ENCODE measurements around the gene FBXO31.
A peak's percentile ranks its signal among the peaks of the same experiment; 100 is the strongest.

FBXO31 gene

GRCh38 chr16:87417528-87417910 is 33.9 kb upstream of the FBXO31 start:
- Histone ChIP-seq H3K27me3 (replicated peaks in 2 of 5; ENCODE audit: control insufficient read depth in 4 of 5, insufficient read depth in 5 of 5, low read length in 4 of 5) (no peaks in the 10 kb centered on the region), H3K27ac (ENCODE audit: insufficient read depth in 1 of 2, low read depth in 1 of 2, low read length in 2 of 2, poor library complexity in 1 of 2, severe bottlenecking in 2 of 2) (no peak overlapping the region), H3K36me3 (ENCODE audit: control insufficient read depth in 4 of 4, insufficient read depth in 4 of 4, low read length in 3 of 4) (peaks cover 4 to 61% (median 36%) of the 10 kb centered on the region in 4 experiments), H3K4me1 (ENCODE audit: control extremely low read depth in 1 of 4, control insufficient read depth in 4 of 4, insufficient read depth in 4 of 4, low read length in 3 of 4) (no peaks in the 10 kb centered on the region), H3K4me3 (ENCODE audit: control insufficient read depth in 1 of 7, extremely low read depth in 1 of 7, insufficient read depth in 4 of 7, low read depth in 2 of 7, low read length in 6 of 7) (no peak overlapping the region), H3K9me3 (ENCODE audit: control extremely low read depth in 1 of 5, control insufficient read depth in 4 of 5, insufficient read depth in 2 of 5, low read depth in 1 of 5, low read length in 4 of 5) (no peaks in the 10 kb centered on the region)
- 96% methylated on average over 3 of the region's 13 CpGs for WGBS (ENCODE audit: insufficient coverage)
- DNase-seq, result no peak
- POLR2A ChIA-PET, result no interaction called here
- CTCF ChIA-PET, result interaction anchor here (1.1 to 2.1 kb wide), 8 partner anchors 9 to 219 kb away, joined by 3 to 18 read pairs (median 4); no protein-coding TSS in a partner anchor

GRCh38 chr16:87416826-87417527 is 33.4 kb upstream of the FBXO31 start:
- peaks cover 2 to 63% (median 38%) of the 10 kb centered on the region in 4 experiments for H3K36me3 ChIP-seq (ENCODE audit: control insufficient read depth in 4 of 4, insufficient read depth in 4 of 4, low read length in 3 of 4)
- H3K4me1 ChIP-seq (ENCODE audit: control extremely low read depth in 1 of 4, control insufficient read depth in 4 of 4, insufficient read depth in 4 of 4, low read length in 3 of 4), result no peaks in the 10 kb centered on the region
- H3K27me3 ChIP-seq (replicated peaks in 2 of 5; ENCODE audit: control insufficient read depth in 4 of 5, insufficient read depth in 5 of 5, low read length in 4 of 5), result no peaks in the 10 kb centered on the region
- ChIA-PET CTCF (interaction anchor here (0.6 to 2.1 kb wide), 13 partner anchors 9 to 256 kb away, joined by 3 to 18 read pairs (median 3); no protein-coding TSS in a partner anchor), POLR2A (interaction anchor here (0.6 to 1.0 kb wide), 2 partner anchors 48 to 57 kb away, joined by 4 to 6 read pairs; no protein-coding TSS in a partner anchor)
- peak; percentile 43 to 75 (median 66) for DNase-seq
- 94% methylated on average over 20 of the region's 23 CpGs for WGBS (ENCODE audit: insufficient coverage)
- no peak overlapping the region for H3K27ac ChIP-seq (ENCODE audit: insufficient read depth in 1 of 2, low read depth in 1 of 2, low read length in 2 of 2, poor library complexity in 1 of 2, severe bottlenecking in 2 of 2)
- H3K4me3 ChIP-seq (ENCODE audit: control insufficient read depth in 1 of 7, extremely low read depth in 1 of 7, insufficient read depth in 4 of 7, low read depth in 2 of 7, low read length in 6 of 7), result no peak overlapping the region
- no peaks in the 10 kb centered on the region for H3K9me3 ChIP-seq (ENCODE audit: control extremely low read depth in 1 of 5, control insufficient read depth in 4 of 5, insufficient read depth in 2 of 5, low read depth in 1 of 5, low read length in 4 of 5)

- ChIA-PET POLR2A (no interaction called here), CTCF (interaction anchor here (0.7 to 1.3 kb wide), 5 partner anchors 9 to 222 kb away, joined by 3 read pairs; no protein-coding TSS in a partner anchor)
- Histone ChIP-seq H3K4me3 (ENCODE audit: control insufficient read depth in 1 of 7, extremely low read depth in 1 of 7, insufficient read depth in 4 of 7, low read depth in 2 of 7, low read length in 6 of 7) (no peak overlapping the region), H3K36me3 (ENCODE audit: control insufficient read depth in 4 of 4, insufficient read depth in 4 of 4, low read length in 3 of 4) (peaks cover 5 to 64% (median 44%) of the 10 kb centered on the region in 4 experiments), H3K4me1 (ENCODE audit: control extremely low read depth in 1 of 4, control insufficient read depth in 4 of 4, insufficient read depth in 4 of 4, low read length in 3 of 4) (no peaks in the 10 kb centered on the region), H3K9me3 (ENCODE audit: control extremely low read depth in 1 of 5, control insufficient read depth in 4 of 5, insufficient read depth in 2 of 5, low read depth in 1 of 5, low read length in 4 of 5) (no peaks in the 10 kb centered on the region), H3K27ac (ENCODE audit: insufficient read depth in 1 of 2, low read depth in 1 of 2, low read length in 2 of 2, poor library complexity in 1 of 2, severe bottlenecking in 2 of 2) (no peak overlapping the region), H3K27me3 (replicated peaks in 2 of 5; ENCODE audit: control insufficient read depth in 4 of 5, insufficient read depth in 5 of 5, low read length in 4 of 5) (no peaks in the 10 kb centered on the region)
- no peak for DNase-seq
- WGBS (ENCODE audit: insufficient coverage), result 97% methylated on average over 8 of the region's 9 CpGs
Measured at GRCh38 chr16:87415441-87415840, 31.9 kb upstream of the FBXO31 start.

- Histone ChIP-seq H3K4me1 (ENCODE audit: control extremely low read depth in 1 of 4, control insufficient read depth in 4 of 4, insufficient read depth in 4 of 4, low read length in 3 of 4) (no peaks in the 10 kb centered on the region), H3K9me3 (ENCODE audit: control extremely low read depth in 1 of 5, control insufficient read depth in 4 of 5, insufficient read depth in 2 of 5, low read depth in 1 of 5, low read length in 4 of 5) (no peaks in the 10 kb centered on the region), H3K4me3 (ENCODE audit: control insufficient read depth in 1 of 7, extremely low read depth in 1 of 7, insufficient read depth in 4 of 7, low read depth in 2 of 7, low read length in 6 of 7) (no peak overlapping the region), H3K27ac (ENCODE audit: insufficient read depth in 1 of 2, low read depth in 1 of 2, low read length in 2 of 2, poor library complexity in 1 of 2, severe bottlenecking in 2 of 2) (no peak overlapping the region), H3K27me3 (replicated peaks in 2 of 5; ENCODE audit: control insufficient read depth in 4 of 5, insufficient read depth in 5 of 5, low read length in 4 of 5) (no peaks in the 10 kb centered on the region), H3K36me3 (ENCODE audit: control insufficient read depth in 4 of 4, insufficient read depth in 4 of 4, low read length in 3 of 4) (peaks cover 5 to 68% (median 47%) of the 10 kb centered on the region in 4 experiments)
- WGBS (ENCODE audit: insufficient coverage), result 94% methylated on average over 23 of the region's 24 CpGs
- DNase-seq, result no peak
- POLR2A ChIA-PET, result no interaction called here
- CTCF ChIA-PET, result interaction anchor here (1.2 to 1.6 kb wide), 2 partner anchors 10 to 223 kb away, joined by 3 to 4 read pairs; no protein-coding TSS in a partner anchor
Measured at GRCh38 chr16:87414251-87414680, 30.7 kb upstream of the FBXO31 start.

GRCh38 chr16:87412996-87413421 is 29.4 kb upstream of the FBXO31 start:
- Histone ChIP-seq H3K27ac (ENCODE audit: insufficient read depth in 1 of 2, low read depth in 1 of 2, low read length in 2 of 2, poor library complexity in 1 of 2, severe bottlenecking in 2 of 2) (no peak overlapping the region), H3K27me3 (replicated peaks in 2 of 5; ENCODE audit: control insufficient read depth in 4 of 5, insufficient read depth in 5 of 5, low read length in 4 of 5) (no peaks in the 10 kb centered on the region), H3K4me3 (ENCODE audit: control insufficient read depth in 1 of 7, extremely low read depth in 1 of 7, insufficient read depth in 4 of 7, low read depth in 2 of 7, low read length in 6 of 7) (no peak overlapping the region), H3K36me3 (ENCODE audit: control insufficient read depth in 4 of 4, insufficient read depth in 4 of 4, low read length in 3 of 4) (peaks cover 5 to 68% (median 49%) of the 10 kb centered on the region in 4 experiments), H3K9me3 (ENCODE audit: control extremely low read depth in 1 of 5, control insufficient read depth in 4 of 5, insufficient read depth in 2 of 5, low read depth in 1 of 5, low read length in 4 of 5) (no peaks in the 10 kb centered on the region), H3K4me1 (ENCODE audit: control extremely low read depth in 1 of 4, control insufficient read depth in 4 of 4, insufficient read depth in 4 of 4, low read length in 3 of 4) (no peaks in the 10 kb centered on the region)
- ChIA-PET POLR2A (no interaction called here), CTCF (interaction anchor here (0.7 to 1.6 kb wide), 3 partner anchors 50 to 224 kb away, joined by 3 to 4 read pairs (median 3); no protein-coding TSS in a partner anchor)
- no peak for DNase-seq
- 99% methylated on average over 17 of the region's 27 CpGs for WGBS (ENCODE audit: insufficient coverage)

- no peak overlapping the region for H3K4me3 ChIP-seq (ENCODE audit: control insufficient read depth in 1 of 7, extremely low read depth in 1 of 7, insufficient read depth in 4 of 7, low read depth in 2 of 7, low read length in 6 of 7)
Measured at GRCh38 chr16:87412371-87412995, 28.9 kb upstream of the FBXO31 start.

More at GRCh38 chr16:87412371-87412995, 28.9 kb upstream of the FBXO31 start:
- no peaks in the 10 kb centered on the region for H3K27me3 ChIP-seq (replicated peaks in 2 of 5; ENCODE audit: control insufficient read depth in 4 of 5, insufficient read depth in 5 of 5, low read length in 4 of 5)
- ChIA-PET CTCF (interaction anchor here (0.7 to 1.6 kb wide), 3 partner anchors 51 to 225 kb away, joined by 3 to 4 read pairs (median 3); no protein-coding TSS in a partner anchor), POLR2A (no interaction called here)
- no peak overlapping the region for H3K27ac ChIP-seq (ENCODE audit: insufficient read depth in 1 of 2, low read depth in 1 of 2, low read length in 2 of 2, poor library complexity in 1 of 2, severe bottlenecking in 2 of 2)
- 96% methylated on average over 25 of the region's 31 CpGs for WGBS (ENCODE audit: insufficient coverage)
- H3K4me1 ChIP-seq (ENCODE audit: control extremely low read depth in 1 of 4, control insufficient read depth in 4 of 4, insufficient read depth in 4 of 4, low read length in 3 of 4), result no peaks in the 10 kb centered on the region
- peaks cover 7 to 68% (median 51%) of the 10 kb centered on the region in 4 experiments for H3K36me3 ChIP-seq (ENCODE audit: control insufficient read depth in 4 of 4, insufficient read depth in 4 of 4, low read length in 3 of 4)
- no peak for DNase-seq
- no peaks in the 10 kb centered on the region for H3K9me3 ChIP-seq (ENCODE audit: control extremely low read depth in 1 of 5, control insufficient read depth in 4 of 5, insufficient read depth in 2 of 5, low read depth in 1 of 5, low read length in 4 of 5)

Data from common myeloid progenitor, CD34-positive (primary cell).